ENCODE results near the gene ADCY1. TPM values are rescaled to one million over a fixed set of nuclear protein-coding genes. Genes with fewer than 3 reads are reported as not detected.
A peak's percentile ranks its signal among the peaks of the same experiment; 100 is the strongest.

ADCY1 gene
- total RNA-seq, 2 donors from 2014 or later: 5.7 to 7.4 TPM

DNA sequence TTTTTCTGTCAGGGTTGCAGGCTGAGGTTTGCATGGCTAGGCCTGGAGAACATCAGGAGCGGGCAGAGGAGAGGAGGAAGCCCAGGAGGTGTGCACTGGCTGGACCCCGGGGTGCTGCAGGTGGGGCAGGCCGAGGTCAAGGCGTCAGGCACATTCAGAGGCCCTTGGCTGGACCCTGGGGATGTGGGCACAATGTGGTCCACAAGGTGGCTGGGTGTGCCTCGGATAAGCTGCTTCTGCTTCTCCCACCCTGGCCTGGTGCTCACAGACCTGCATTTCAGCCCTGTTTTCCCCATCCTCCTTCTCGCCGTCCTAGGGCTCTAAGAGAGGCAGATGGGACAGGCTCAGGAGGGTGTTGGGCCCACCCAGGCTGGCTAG, 108.2 kb downstream of the ADCY1 start:
- intact Hi-C loops (cut with DNase I): no loop called here
- ATAC-seq: no peak
- no peak for DNase-seq

GRCh38 chr7:45682836-45683555, 108.8 kb downstream of the ADCY1 start:
- ATAC-seq (no peak), DNase-seq (no peak)
- intact Hi-C loops (cut with DNase I): no loop called here

DNA sequence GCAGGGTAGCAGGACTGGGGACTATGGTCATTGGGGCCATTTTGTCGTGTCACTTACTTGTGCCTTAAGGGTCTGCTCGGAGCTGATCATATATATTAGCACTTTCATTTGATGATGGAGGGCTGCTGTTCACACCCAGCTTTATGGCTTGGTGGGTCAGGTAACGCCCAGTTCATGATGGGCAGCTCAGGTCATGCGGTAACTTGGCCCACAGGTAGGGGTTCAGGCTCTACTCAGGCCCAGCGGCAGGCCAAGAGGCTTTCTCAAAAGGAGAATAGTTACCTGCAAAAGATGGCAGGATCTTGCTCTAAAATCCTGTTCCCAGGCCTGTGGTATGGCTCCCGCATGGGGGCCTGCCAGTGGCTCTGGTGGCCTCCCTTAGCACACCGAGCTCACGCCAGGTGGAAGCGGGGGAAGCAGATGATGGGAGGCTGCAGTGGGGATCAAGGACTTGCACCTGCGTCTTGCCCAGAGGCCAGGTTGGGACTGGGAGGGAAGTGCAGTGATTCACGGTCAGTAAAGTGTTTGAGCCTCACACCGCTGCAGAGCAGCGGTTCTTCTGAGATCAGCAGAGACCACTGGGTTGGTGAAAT, 109.5 kb downstream of the ADCY1 start:
- no peak for ATAC-seq
- intact Hi-C loops (cut with DNase I): no loop called here
- no peak for DNase-seq

DNA sequence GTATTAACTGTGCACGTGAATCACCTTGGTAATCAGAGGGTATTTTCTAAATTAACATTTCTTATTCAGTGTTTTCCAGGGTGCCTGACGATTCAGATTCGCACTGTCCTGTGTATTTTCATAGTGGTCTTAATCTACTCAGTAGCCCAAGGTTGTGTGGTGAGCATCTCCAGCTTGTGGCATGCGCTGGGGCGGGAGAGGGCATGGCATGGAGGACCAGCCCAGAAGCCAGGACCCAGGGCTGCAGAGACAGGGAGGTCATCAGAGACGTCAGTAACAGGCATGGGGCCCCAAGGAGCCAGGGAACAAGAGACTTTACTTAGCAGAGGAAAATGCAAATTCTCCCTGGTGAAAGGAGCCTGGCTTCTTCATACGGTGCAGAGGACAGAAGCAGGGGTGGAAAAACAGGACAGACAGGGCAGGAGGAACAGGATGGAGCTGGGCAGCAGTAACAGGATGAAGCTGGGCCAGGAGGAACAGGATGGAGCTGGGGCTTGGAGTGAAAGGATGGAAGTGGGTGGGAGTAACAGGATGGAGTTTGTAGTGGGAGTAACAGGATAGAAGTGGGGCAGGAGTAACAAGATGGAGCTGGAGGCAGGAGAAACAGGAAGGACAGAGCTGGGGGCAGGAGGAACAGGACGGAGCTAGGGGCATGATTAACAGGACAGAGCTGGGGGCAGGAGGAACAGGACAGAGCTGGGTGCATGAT, 110.9 kb downstream of the ADCY1 start:
- ATAC-seq (no peak), DNase-seq (no peak)
- intact Hi-C loops (cut with DNase I): no loop called here

DNA sequence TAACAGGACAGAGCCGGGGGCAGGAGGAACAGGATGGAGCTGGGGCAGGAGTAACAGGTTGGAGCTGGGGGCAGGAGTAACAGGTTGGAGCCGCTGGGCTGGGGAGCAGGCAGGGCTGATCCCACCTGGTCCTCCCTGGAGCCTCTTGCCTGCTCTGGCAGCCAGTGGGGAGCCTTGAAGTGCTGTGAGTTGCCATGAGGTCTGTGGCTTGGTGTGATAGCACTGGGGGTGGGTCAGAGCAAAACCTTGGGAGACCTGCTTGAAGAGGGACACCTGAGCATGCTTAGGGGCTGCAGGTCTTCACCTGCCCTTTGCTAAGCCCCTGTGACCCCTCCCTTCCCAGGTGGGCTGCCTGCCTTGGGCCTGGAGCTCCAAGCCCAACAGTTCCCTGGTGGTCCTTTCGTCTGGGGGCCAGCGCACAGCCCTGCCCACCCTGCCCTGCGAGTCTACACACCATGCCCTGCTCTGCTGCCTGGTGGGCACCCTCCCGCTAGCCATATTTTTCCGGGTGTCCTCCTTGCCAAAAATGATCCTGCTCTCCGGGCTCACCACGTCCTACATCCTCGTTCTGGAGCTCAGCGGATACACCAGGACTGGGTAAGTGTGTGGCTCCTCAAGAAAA, 111.6 kb downstream of the ADCY1 start:
- DNase-seq (no peak), ATAC-seq (no peak)
- intact Hi-C loops (cut with DNase I): no loop called here

DNA sequence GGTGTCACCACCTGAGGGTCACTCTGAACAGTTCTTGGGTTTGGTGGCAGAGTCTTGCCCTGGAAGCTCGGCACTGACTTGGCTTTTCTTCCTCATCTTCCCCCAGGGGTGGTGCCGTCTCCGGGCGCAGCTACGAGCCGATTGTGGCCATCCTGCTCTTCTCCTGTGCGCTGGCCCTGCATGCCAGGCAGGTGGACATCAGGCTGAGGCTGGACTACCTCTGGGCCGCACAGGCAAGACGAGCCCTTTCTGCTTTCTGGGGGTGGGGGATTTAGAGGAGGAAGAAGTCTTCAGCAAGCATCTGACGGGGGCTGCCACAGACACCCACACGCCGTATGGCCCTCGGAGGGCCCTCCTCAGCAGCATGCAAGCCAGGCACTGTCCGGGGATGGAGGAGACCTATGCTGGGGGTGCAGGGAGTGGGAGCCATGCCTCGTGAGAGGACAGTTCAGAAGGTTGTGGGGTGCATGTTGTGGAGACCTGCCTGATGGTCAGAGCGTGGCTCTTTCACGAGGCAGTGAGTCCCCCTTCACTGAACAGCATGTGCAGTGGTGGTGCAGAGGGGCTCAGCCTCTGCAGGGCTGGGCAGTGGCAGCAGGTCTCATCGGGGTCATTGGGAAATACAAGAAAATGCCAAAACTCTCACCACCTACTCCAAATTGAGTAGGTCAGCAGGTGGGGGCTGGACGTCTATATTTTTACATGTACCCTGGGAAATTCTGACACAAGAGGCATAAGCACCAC, 112.4 kb downstream of the ADCY1 start:
- intact Hi-C loops (cut with DNase I): no loop called here
- ATAC-seq: no peak
- no peak for DNase-seq

- ATAC-seq (no peak), DNase-seq (no peak)
- intact Hi-C loops (cut with DNase I): no loop called here
These were observed 113.0 kb downstream of the ADCY1 start for GRCh38 chr7:45687185-45687560.

DNA sequence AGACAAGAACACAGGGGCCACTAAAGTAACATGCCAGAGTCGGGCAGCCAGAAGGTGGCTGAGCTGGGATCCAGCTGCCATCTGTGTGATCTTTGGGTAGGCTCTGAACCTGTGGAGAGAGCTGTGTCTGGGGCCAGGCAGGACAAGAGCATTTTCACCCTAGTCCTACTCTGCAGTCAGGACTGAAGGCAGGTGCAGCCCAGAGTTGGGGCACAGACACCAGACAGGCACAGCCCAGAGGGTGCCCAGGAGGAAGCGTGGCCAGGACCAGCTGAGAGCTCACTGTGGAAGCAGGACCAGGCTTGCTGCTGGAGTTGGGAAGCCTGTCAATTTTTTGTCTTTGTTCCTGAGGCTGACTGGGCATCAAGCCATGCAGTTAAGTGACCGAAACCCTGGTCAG, 113.6 kb downstream of the ADCY1 start:
- peak; percentile 34 to 46 for ATAC-seq
- intact Hi-C loops (cut with DNase I): no loop called here
- no peak for DNase-seq

GRCh38 chr7:45688382-45688781, 114.2 kb downstream of the ADCY1 start:
- DNase-seq (no peak), ATAC-seq (no peak)
- intact Hi-C loops (cut with DNase I): no loop called here

DNA sequence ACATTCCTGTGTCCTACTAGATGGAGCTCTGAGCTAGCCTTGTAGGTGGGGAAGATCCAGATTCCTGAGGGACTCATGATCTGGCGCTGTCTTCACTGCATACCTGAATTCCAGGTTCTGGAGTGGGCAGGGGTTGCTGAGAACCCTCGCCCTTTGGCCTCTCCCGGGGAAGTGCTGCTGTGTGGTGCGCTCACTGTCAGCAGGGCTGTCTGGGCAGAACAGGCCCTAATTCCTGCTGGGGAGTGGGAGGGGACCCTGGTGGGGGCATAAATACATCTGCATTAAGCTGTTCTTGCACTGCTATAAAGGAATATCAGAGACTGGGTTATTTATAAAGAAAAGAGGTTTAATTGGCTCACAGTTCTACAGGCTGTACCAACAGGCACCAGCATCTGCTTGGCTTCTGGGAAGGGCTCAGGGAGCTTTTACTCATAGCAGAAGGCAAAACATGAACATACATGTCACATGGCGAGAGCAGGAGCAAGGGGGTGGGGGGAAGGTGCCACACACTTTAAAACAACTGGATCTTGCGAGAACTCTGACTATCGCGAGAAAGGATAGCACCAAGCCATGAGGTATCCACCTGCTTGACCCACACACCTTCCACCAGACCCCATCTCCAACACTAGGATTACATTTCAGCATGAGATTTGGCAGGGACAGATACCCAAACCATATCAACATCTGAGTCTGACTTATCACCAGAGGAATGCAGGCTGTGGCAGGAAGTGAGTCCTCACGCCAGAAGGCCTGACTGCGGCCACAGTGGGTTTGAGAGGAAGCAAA, 115.0 kb downstream of the ADCY1 start:
- DNase-seq (no peak), ATAC-seq (peak in 1 of 2 donors; percentile 42)
- intact Hi-C loops (cut with DNase I): no loop called here

DNA sequence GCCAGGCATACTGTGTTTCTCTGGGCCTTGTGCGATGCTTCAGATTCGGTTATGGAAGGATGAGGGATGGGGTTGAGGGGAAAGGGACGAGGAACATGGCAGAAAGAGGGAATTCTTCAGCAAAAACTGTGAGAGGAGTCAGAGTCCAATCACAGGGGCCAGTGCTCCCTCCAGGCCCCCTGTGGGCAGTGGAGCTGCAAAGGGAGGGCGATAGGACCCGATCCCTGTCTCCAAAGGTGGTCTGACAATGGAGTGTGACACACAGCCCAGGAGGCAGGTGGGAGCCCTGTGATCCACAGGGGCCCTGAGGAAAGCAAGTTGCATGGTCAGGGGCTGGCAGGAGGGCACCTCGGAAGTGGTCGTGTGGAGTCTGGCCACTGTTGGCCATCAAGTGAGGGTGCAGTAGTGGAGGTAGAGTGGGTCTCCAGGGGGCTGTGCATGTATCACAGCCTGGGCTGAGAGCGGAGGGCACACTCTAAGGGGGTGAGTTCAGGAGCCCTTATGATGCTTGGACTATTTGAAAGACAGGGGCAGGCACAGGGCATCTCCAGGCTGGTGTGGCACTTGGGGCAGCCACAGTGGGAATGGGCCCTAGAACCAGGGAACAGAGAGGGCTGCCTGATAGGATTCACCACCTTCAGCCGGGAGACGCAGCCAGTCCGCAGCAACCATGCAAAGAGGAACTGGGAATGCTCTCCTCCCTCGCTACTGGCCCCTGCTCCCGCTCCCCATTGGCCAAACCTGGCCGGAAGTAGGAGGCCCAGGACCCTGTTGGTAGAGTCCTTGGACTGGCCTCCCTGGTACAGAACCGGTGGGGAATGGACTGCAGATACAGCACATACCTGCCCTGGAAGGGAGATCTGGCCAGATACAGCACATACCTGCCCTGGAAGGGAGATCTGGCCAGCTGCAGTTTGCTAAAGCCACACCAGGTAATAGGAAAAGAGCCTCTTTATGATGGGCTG, 115.9 kb downstream of the ADCY1 start:
- no peak for ATAC-seq
- no peak for DNase-seq
- intact Hi-C loops (cut with DNase I): no loop called here

- intact Hi-C loops (cut with DNase I): no loop called here
- ATAC-seq (no peak), DNase-seq (no peak)
These were observed 116.6 kb downstream of the ADCY1 start for GRCh38 chr7:45690762-45691150.

GRCh38 chr7:45691155-45691656, 117.0 kb downstream of the ADCY1 start:
- ATAC-seq (no peak), DNase-seq (no peak)
- intact Hi-C loops (cut with DNase I): no loop called here

DNA sequence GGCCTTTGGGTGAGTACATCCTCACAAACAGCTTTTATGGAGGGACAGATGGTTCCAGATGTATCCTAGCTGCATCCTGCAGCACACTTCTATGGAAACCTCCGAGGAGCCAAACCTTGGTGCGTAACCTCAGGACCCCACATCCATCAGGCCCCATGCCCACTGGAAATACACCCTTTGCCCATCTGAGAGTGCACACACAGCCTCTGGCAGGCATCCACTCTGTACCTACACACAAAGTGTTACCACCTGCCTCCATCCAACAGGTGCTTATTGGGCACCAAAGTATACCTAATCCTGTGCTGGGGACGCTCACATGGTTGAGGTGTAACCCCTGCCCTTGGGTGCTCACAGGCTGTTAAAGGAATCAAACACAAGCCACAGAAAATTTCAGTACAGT, 117.9 kb downstream of the ADCY1 start:
- DNase-seq (no peak), ATAC-seq (no peak)
- intact Hi-C loops (cut with DNase I): no loop called here

DNA sequence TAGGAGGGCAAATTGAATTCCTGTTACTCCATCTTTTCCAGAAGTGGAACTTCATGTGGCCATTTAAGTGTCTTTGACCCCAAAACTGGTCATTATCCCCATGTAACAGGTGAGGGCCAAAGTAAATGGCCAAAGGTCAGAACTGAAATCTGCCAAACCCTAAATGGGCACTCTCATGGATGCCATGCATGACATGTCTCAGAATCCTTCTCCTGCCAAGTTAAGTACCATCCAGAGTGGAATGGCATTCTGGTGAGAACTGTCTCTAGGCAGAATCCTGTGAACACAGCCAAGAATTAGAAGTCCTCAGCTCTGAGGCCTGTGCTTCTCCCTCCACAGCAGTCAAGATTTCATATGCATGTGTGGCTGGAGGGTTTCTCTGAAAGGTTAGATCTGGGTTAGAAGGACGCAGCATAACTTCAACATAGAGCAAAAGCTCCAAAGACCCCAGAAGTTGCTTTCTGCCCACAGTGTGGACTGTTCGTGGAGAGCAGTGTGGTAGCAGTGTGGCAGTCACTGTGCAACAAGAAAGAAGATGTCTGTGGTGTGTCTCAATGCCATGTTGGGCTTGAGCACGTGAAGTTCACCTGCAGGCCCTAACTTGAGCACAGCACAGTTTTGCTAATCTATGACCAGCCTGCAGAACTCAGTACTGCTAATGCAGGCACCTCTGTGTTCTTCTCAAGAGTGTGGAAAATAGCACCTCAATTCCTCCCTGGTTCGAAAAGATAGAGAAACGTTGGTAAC, 121.3 kb downstream of the ADCY1 start:
- peak in 1 of 2 donors; percentile 41 for ATAC-seq
- intact Hi-C loops (cut with DNase I): no loop called here
- no peak for DNase-seq

- no peak for ATAC-seq
- intact Hi-C loops (cut with DNase I): no loop called here
- DNase-seq: no peak
These were observed 122.3 kb downstream of the ADCY1 start for GRCh38 chr7:45696476-45696875.

GRCh38 chr7:45697576-45698136, 123.5 kb downstream of the ADCY1 start:
- ATAC-seq (no peak), DNase-seq (no peak)
- intact Hi-C loops (cut with DNase I): no loop called here

Data from left cardiac atrium (tissue), 4 donors.